NCI-H2171 (cell line): ENCODE measurements around the gene L1CAM.
A peak's percentile ranks its signal among the peaks of the same experiment; 100 is the strongest.

ENCODE experiments used
- DNase-seq: peaks from one replicate; lab custom pipeline; 2025; lab: John Stamatoyannopoulos, UW

L1CAM gene, protein sequence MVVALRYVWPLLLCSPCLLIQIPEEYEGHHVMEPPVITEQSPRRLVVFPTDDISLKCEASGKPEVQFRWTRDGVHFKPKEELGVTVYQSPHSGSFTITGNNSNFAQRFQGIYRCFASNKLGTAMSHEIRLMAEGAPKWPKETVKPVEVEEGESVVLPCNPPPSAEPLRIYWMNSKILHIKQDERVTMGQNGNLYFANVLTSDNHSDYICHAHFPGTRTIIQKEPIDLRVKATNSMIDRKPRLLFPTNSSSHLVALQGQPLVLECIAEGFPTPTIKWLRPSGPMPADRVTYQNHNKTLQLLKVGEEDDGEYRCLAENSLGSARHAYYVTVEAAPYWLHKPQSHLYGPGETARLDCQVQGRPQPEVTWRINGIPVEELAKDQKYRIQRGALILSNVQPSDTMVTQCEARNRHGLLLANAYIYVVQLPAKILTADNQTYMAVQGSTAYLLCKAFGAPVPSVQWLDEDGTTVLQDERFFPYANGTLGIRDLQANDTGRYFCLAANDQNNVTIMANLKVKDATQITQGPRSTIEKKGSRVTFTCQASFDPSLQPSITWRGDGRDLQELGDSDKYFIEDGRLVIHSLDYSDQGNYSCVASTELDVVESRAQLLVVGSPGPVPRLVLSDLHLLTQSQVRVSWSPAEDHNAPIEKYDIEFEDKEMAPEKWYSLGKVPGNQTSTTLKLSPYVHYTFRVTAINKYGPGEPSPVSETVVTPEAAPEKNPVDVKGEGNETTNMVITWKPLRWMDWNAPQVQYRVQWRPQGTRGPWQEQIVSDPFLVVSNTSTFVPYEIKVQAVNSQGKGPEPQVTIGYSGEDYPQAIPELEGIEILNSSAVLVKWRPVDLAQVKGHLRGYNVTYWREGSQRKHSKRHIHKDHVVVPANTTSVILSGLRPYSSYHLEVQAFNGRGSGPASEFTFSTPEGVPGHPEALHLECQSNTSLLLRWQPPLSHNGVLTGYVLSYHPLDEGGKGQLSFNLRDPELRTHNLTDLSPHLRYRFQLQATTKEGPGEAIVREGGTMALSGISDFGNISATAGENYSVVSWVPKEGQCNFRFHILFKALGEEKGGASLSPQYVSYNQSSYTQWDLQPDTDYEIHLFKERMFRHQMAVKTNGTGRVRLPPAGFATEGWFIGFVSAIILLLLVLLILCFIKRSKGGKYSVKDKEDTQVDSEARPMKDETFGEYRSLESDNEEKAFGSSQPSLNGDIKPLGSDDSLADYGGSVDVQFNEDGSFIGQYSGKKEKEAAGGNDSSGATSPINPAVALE

DNA sequence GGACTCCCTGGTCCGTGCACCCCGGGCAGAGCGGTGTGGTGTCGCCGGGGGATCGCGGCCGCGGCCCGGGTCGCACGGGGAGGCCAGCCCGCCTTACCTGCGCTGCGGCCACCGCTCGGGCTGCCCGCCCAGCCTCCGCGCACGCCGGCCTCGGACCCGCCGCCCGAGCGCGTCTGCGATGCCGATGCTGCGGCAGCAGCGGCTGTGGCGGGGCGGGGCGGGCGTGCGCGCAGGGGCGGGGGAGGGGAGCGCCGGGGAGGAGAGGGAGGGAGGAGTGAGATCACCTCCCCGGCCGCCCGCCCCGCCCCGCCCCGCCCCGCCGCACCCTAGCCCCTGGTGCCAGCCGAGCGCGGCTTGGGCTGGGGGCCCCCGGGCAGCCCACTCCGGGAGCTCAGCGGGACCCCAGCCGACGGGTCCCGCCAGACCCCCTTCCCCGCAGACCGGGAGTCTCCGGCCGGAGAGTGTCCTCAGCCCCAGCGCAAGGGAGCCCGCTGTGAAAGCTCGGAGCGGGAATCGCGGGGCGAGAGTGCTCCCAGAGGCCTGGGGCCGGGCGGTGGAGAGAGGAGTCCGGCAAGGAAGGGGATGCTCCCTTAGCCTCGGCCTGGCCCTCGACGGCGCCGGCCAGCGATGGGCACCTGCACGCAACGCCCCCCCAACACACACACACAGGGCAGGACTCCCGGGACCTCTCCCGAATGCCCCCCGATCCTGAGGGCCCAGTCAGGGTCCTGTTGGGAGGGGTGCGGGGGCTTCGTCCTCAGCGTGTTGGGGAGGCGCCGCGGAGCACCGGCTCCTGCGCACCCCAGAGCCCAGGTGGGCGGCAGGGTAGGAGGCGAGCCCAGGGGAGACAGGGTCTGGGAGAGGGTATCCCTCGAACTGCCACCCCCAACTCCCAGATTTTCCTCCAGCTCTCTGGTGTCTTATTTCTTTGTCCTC is at the start of gene L1CAM:
TSS of gene L1CAM (minus strand) at position 206 of the 936 bp plus-strand sequence. CDS start 10,337 bp downstream, outside the sequence.
- no peak for DNase-seq

GRCh38 chrX:153935326-153935851 is 49.4 kb upstream of the L1CAM start:
- no peak for DNase-seq

DNA sequence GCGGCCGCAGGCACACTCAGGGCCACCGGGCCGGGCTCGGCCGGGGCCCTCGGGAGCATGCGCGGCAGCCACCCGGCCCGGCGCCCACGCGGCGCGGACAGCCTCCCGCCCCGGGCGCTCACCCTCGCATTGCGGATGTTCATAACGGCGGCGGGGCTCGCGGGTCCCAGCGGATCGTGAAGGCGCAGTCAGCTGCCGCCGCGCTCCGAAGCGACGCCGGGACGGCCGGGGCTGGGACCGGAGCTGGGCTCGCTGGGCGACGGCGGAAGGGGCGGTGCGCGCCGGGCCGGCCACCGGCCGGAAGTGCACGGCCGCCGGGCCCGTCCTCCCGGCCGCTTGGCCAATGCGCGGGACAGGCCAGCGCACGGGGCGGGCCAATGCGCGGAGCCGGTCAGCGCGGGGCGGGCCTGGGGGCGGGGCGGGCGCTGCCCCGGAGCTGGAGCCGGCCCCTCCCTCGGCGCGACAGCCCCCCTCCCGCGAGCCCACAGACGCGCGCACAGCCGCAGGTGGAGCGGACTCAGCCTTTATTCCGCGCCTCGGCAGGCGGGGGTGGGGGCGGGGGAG is 48.9 kb upstream of the L1CAM start, which contains the start of gene NAA10:
TSS of gene NAA10 (minus strand) at position 276 of the 564 bp plus-strand sequence. CDS start at position 143, 133 bp downstream.
- DNase-seq = peak; percentile 45

DNA sequence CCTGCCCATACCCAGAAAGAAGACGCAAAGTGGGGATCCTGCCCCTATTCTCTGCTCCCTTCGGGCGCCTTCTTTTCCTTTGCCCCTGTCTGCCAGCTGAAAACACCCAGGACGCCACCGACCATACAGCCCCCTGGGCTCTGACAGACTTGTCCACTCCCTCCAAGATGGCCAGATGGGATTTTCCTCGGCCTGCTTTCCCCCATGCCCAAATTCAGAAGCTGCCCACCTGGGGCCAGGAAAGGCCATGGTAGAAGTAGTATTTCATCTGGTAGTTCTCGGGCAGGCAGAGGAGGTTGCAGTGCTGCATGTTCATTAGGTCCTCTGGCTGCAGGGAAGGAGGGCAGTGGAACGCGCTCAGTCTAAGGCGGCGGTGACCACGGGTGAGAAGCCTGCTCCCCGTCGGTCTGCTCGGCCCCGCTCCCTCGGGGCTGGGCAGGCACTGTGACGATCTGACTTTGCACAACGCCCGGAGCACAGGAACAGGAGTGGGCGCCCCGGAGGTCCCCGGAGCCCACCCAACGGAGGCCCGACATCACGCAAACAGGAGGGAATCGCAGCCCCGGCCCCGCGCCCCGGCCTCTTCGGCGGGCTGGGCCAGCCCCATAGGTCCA is 48.3 kb upstream of the L1CAM start:
- no peak for DNase-seq

- no peak for DNase-seq
Measured at GRCh38 chrX:153933748-153934147, 47.8 kb upstream of the L1CAM start.

GRCh38 chrX:153932220-153932915 is 46.4 kb upstream of the L1CAM start:
- DNase-seq = no peak

DNA sequence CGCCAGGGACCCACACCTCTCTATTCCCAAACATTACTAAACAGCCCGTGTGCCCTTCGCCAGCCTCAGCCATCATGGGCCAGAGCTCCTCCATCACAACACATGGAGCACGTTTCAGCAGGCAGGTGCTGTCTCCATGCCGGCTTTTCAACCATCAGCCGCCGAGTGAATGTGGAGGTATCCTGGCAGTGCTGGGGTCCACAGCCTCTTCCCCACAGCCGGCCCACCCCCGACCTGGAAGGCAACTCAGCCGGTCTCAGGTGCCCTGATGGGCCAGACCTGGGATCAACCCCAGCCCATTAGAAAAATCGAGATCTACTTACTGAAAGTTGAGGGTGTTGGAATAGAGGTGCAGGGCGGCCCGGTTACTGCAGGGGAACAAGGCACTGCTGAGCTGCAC is 45.8 kb upstream of the L1CAM start:
- DNase-seq = no peak

DNA sequence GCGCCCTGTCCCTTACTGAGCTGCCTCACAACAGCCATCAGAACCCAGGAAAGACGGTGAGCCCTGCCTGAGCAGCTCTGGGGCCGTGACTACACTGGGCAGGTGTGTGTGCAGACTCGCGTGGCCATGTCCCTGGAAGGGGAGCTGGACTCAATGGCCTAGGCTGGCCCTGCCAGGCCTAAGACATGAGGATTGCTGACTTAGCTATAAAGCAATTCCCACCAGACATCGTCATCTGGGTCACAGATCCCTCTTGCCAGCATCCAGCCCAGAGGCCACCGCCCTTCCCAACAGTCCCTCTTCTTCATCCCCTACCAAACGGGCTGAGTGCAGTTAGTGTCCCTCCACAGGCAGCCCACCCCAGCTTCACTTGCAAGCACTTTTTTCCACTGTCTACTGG is 45.2 kb upstream of the L1CAM start:
- DNase-seq = no peak

GRCh38 chrX:153930011-153930910 is 44.3 kb upstream of the L1CAM start:
- no peak for DNase-seq

GRCh38 chrX:153929576-153929975 is 43.6 kb upstream of the L1CAM start:
- DNase-seq = no peak

- DNase-seq = no peak
Measured at GRCh38 chrX:153928846-153929245, 42.9 kb upstream of the L1CAM start.

DNA sequence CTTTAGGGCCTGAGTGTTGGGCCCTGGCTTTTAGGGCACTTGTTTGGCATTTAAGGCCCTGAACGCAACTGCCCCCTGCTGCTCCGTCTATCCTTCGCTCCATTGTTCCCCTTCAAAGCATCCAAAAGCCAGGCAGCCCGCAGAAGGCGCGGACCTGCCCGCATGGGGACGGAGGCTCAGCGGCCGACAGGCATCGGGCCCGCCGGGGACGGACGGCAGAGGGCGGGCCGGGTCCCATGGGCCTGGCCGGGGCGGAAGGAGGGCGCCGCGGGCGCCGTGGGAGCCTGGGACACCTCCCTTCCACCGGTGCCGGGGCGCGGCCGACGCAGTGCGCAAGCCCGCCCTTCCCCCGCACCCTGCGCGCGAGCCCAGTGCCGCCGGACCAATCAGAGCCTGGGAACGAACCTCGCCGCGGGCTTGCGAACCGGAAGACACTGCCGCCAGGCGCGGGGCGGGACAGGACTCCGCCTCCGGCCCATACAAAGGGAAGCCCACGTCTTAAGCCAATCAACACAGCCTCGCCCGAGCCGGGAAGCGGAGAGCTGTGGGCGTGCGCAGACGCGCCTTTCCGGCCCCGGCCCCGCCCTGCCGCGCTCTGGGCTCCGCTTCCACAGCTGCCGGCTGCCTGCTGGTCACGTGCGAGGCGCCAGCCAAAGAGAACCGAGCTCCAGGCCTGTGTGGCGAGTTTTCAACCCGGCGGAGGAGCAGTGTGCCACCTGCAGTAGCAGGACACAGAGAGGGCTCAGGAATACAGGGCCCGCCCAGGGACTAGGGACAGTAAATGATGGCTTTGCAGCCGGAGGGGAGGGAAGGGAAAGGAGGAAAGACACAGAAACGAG is 42.2 kb upstream of the L1CAM start:
- peak; percentile 90 for DNase-seq

GRCh38 chrX:153927672-153927921 is 41.6 kb upstream of the L1CAM start:
- DNase-seq = no peak

GRCh38 chrX:153926858-153927671 is 41.1 kb upstream of the L1CAM start:
- DNase-seq = peak; percentile 43

GRCh38 chrX:153926552-153926857 is 40.5 kb upstream of the L1CAM start:
- DNase-seq = no peak

DNA sequence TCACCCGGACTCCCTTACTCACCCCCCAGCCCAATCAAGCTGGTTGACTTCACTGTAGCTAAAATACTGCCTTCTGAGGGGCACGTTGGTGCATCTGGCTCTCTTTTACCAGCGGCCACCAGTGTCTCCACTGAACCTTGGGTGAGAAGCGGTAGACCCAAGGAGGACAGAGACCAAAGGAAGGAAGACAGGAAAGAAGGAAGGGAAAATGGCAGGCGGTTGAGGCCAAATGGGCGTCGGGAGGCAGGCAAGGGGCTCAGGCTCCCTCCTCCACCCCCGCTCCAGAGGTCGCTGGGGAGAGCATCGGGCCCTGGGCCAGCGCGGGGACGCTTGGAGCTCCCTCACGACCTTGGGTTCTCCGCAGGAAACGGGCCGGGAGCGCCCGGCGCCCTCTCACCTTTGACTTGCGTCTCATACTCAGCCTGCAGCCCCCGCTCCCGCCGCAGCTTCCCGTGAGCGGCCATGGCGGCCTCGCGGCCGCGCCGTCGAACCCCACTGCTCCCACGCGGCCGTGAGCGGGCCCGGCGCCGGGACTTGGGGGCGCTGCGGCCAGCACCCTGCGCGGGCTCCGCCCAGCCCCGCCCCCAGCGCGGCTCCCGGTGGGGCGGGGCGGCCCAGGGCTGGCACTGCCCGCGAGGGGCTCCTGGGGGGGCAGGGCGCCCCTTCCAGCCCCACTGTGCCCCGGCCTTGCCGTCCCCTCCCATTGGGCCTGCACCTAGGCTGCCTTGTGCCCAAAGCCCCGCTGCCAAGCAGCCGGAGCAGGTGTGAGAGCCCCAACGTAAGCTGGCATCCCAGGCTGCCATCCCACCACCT is 40.0 kb upstream of the L1CAM start, which contains the start of gene ARHGAP4:
TSS of gene ARHGAP4 (minus strand) at position 526 of the 813 bp plus-strand sequence. CDS start at position 464, 62 bp downstream.
- DNase-seq = no peak
